Breast epithelium (tissue), 3 donors: ENCODE data around the gene HIBADH.

Experiments
- POLR2A ChIP-seq: fragments of 450-650 bp; IDR thresholded peaks from one replicate; pipeline ENCODE4 v1.6.1; 2016; ENCODE audit warnings: antibody characterized with exemption, mild to moderate bottlenecking, moderate library complexity
- POLR2AphosphoS5 ChIP-seq, 3 donors: sonication (generic); formaldehyde crosslinking; IDR thresholded peaks; one replicate each; pipeline ENCODE4 v1.6.1; 2017; ENCODE audit warnings: antibody characterized with exemption in 3 of 3
- TF ChIP-seq, protein P1 (sequence below), 3 donors: fragments of 450-650 bp; IDR thresholded peaks; one replicate each; pipeline ENCODE4 v1.5.1; 2016 to 2017; ENCODE audit warnings: antibody characterized with exemption in 3 of 3, mild to moderate bottlenecking in 3 of 3, moderate library complexity in 3 of 3

DNA sequence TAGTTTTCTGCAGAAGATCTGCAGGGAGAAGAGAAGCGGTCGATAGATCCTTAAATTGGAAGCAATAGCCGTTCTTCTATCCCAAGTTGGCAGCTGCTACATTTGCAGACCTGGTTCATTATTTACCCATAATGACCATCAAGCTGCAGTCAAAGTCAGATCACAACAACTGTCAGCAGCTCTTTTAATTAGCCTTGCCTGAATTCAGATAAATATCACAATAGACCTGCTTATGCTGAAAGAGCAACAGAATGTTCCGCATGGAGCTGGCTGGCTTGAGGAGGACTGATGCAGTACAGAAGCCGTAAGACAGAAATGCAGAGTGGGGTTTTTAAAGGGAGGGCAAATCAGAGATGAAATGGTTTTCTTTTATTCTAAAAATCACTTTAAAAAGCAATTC lies 109.4 kb downstream of the HIBADH start:
- TF ChIP-seq, protein P1, sequence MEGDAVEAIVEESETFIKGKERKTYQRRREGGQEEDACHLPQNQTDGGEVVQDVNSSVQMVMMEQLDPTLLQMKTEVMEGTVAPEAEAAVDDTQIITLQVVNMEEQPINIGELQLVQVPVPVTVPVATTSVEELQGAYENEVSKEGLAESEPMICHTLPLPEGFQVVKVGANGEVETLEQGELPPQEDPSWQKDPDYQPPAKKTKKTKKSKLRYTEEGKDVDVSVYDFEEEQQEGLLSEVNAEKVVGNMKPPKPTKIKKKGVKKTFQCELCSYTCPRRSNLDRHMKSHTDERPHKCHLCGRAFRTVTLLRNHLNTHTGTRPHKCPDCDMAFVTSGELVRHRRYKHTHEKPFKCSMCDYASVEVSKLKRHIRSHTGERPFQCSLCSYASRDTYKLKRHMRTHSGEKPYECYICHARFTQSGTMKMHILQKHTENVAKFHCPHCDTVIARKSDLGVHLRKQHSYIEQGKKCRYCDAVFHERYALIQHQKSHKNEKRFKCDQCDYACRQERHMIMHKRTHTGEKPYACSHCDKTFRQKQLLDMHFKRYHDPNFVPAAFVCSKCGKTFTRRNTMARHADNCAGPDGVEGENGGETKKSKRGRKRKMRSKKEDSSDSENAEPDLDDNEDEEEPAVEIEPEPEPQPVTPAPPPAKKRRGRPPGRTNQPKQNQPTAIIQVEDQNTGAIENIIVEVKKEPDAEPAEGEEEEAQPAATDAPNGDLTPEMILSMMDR (IDR thresholded peaks at IDR 0.05): no peak
- TF ChIP-seq POLR2A: no peak
- no peak for TF ChIP-seq POLR2AphosphoS5 (IDR thresholded peaks at IDR 0.05)
